Common myeloid progenitor, CD34-positive (primary cell): ENCODE results near the gene PCNX3.

ENCODE experiments used
- CTCF ChIA-PET: fragments of 350-600 bp; sonication (Branson Sonifier 250); formaldehyde crosslinking; loops from one replicate; lab custom pipeline; 2021; ENCODE audit warnings: antibody characterized with exemption; lab: Charles Lee
- POLR2A ChIA-PET: fragments of 350-600 bp; sonication (Branson Sonifier 250); formaldehyde crosslinking; loops from one replicate; lab custom pipeline; 2021; ENCODE audit warnings: antibody characterized with exemption; lab: Charles Lee
- DNase-seq, 3 donors: peaks; one replicate each; pipeline versions ENCODE4 v3.0.0 to v3.0.0-alpha.2; 2013
- H3K27ac ChIP-seq, 2 experiments: 1 replicate in 1 of 2; 2 replicates in 1 of 2; pipeline ENCODE4 v1.7.0; 2013; ENCODE audit warnings: inconsistent platforms in 2 of 2, low read length in 2 of 2, mild to moderate bottlenecking in 2 of 2, low read depth in 1 of 2, moderate library complexity in 1 of 2; ENCODE audit not compliant: severe bottlenecking in 2 of 2, insufficient read depth in 1 of 2, poor library complexity in 1 of 2
- H3K27me3 ChIP-seq, 5 experiments: replicated peaks in 2 of 5; 1 replicate in 3 of 5; 2 replicates in 2 of 5; pipeline versions ENCODE4 v1.6.1 to v1.7.0; 2013; ENCODE audit warnings: low read length in 4 of 5, mild to moderate bottlenecking in 2 of 5, moderate library complexity in 2 of 5, inconsistent platforms in 1 of 5; ENCODE audit not compliant: insufficient read depth in 5 of 5, control insufficient read depth in 4 of 5
- H3K36me3 ChIP-seq, 4 experiments: 1 replicate in 2 of 4; 2 replicates in 2 of 4; pipeline versions ENCODE4 v1.6.1 to v1.7.0; 2013; ENCODE audit warnings: low read length in 3 of 4, control low read depth in 1 of 4, mild to moderate bottlenecking in 1 of 4; ENCODE audit not compliant: control insufficient read depth in 4 of 4, insufficient read depth in 4 of 4
- H3K4me1 ChIP-seq, 4 experiments: 1 replicate in 3 of 4; 2 replicates in 1 of 4; pipeline versions ENCODE4 v1.6.1 to v1.7.1; 2013; ENCODE audit warnings: low read length in 3 of 4, mild to moderate bottlenecking in 3 of 4, control low read depth in 1 of 4, inconsistent platforms in 1 of 4, moderate library complexity in 1 of 4; ENCODE audit not compliant: control insufficient read depth in 4 of 4, insufficient read depth in 4 of 4; ENCODE audit errors: control extremely low read depth in 1 of 4
- H3K4me3 ChIP-seq, 7 experiments: 1 replicate in 4 of 7; 2 replicates in 3 of 7; pipeline versions ENCODE4 v1.5.1 to v1.7.0; 2013; ENCODE audit warnings: mild to moderate bottlenecking in 7 of 7, low read length in 6 of 7, moderate library complexity in 6 of 7, inconsistent platforms in 2 of 7, low read depth in 2 of 7, control low read depth in 1 of 7; ENCODE audit not compliant: insufficient read depth in 4 of 7, control insufficient read depth in 1 of 7; ENCODE audit errors: extremely low read depth in 1 of 7
- H3K9me3 ChIP-seq, 5 experiments: 1 replicate in 4 of 5; 2 replicates in 1 of 5; pipeline versions ENCODE4 v1.6.1 to v1.7.1; 2013; ENCODE audit warnings: low read length in 4 of 5, mild to moderate bottlenecking in 2 of 5, inconsistent platforms in 1 of 5, low read depth in 1 of 5, moderate library complexity in 1 of 5; ENCODE audit not compliant: control insufficient read depth in 4 of 5, insufficient read depth in 2 of 5; ENCODE audit errors: control extremely low read depth in 1 of 5
- WGBS: methylation state at CpG from one replicate; pipeline ENCODE4 v1.1.5; 2013; ENCODE audit not compliant: insufficient coverage; 5-methylcytosine and 5-hydroxymethylcytosine counted together

PCNX3 gene

GRCh38 chr11:65576232-65576866 is 39.2 kb upstream of the PCNX3 start:
- CTCF ChIA-PET: interaction anchor here (1.0 to 16.4 kb wide), 6 partner anchors 8 to 37 kb away, joined by 3 to 262 read pairs (median 8); no protein-coding TSS in a partner anchor
- DNase-seq: no peak
- peak overlapping the region in 1 of 2 experiments; percentile 70 for H3K27ac ChIP-seq
- H3K9me3 ChIP-seq: no peaks in the 10 kb centered on the region
- H3K4me1 ChIP-seq: peaks cover 5 to 64% (median 56%) of the 10 kb centered on the region in 4 experiments
- H3K27me3 ChIP-seq: no peaks in the 10 kb centered on the region
- H3K4me3 ChIP-seq: peak overlapping the region; percentile 23 to 91 (median 65)
- H3K36me3 ChIP-seq: peaks cover 0 to 29% (median 22%) of the 10 kb centered on the region in 4 experiments
- 12% methylated on average over 12 of the region's 26 CpGs for WGBS
- POLR2A ChIA-PET: interaction anchor here (1.1 to 4.1 kb wide), 3 partner anchors 10 to 36 kb away, joined by 3 to 32 read pairs (median 7); no protein-coding TSS in a partner anchor

GRCh38 chr11:65576867-65577755 is 38.5 kb upstream of the PCNX3 start:
- Histone ChIP-seq H3K9me3 (no peaks in the 10 kb centered on the region), H3K27me3 (no peaks in the 10 kb centered on the region), H3K27ac (peak overlapping the region; percentile 19 to 70), H3K4me3 (peak overlapping the region in 6 of 7 experiments; percentile 50 to 91 (median 68)), H3K36me3 (peaks cover 0 to 36% (median 25%) of the 10 kb centered on the region in 4 experiments), H3K4me1 (peaks cover 0 to 57% (median 49%) of the 10 kb centered on the region in 4 experiments)
- peak; percentile 72 to 84 (median 84) for DNase-seq
- 20% methylated on average over 14 of the region's 18 CpGs for WGBS
- ChIA-PET POLR2A (interaction anchor here (0.6 to 4.1 kb wide), 5 partner anchors 9 to 473 kb away, joined by 3 to 32 read pairs (median 4); partner anchors contain the start of genes MAP3K11 and SCYL1), CTCF (interaction anchor here (0.8 to 16.4 kb wide), 6 partner anchors 13 to 449 kb away, joined by 3 to 262 read pairs (median 8); no protein-coding TSS in a partner anchor)

GRCh38 chr11:65577756-65578109 is 37.8 kb upstream of the PCNX3 start:
- POLR2A ChIA-PET: interaction anchor here (0.6 to 4.1 kb wide), 4 partner anchors 9 to 472 kb away, joined by 4 to 32 read pairs (median 4); partner anchors contain the start of genes MAP3K11 and SCYL1
- CTCF ChIA-PET: interaction anchor here (0.8 to 16.4 kb wide), 6 partner anchors 12 to 449 kb away, joined by 3 to 262 read pairs (median 8); no protein-coding TSS in a partner anchor
- H3K36me3 ChIP-seq: peaks cover 0 to 40% (median 29%) of the 10 kb centered on the region in 4 experiments
- no peaks in the 10 kb centered on the region for H3K9me3 ChIP-seq
- peaks cover 0 to 55% (median 47%) of the 10 kb centered on the region in 4 experiments for H3K4me1 ChIP-seq
- DNase-seq: no peak
- peak overlapping the region in 1 of 2 experiments; percentile 70 for H3K27ac ChIP-seq
- 43% methylated on average over 8 of the region's 8 CpGs for WGBS
- peak overlapping the region in 5 of 7 experiments; percentile 44 to 91 (median 70) for H3K4me3 ChIP-seq
- no peaks in the 10 kb centered on the region for H3K27me3 ChIP-seq

GRCh38 chr11:65578134-65578533 is 37.4 kb upstream of the PCNX3 start:
- Histone ChIP-seq H3K4me1 (peaks cover 0 to 51% (median 44%) of the 10 kb centered on the region in 4 experiments), H3K27me3 (no peaks in the 10 kb centered on the region), H3K27ac (peak overlapping the region in 1 of 2 experiments; percentile 70), H3K4me3 (peak overlapping the region in 3 of 7 experiments; percentile 65 to 91 (median 71)), H3K36me3 (peaks cover 0 to 40% (median 29%) of the 10 kb centered on the region in 4 experiments), H3K9me3 (no peaks in the 10 kb centered on the region)
- no peak for DNase-seq
- ChIA-PET CTCF (interaction anchor here (1.3 to 16.4 kb wide), 5 partner anchors 12 to 39 kb away, joined by 3 to 262 read pairs (median 11); no protein-coding TSS in a partner anchor), POLR2A (interaction anchor here (4.1 kb wide), 1 partner anchor 8 kb away, joined by 32 read pairs; no protein-coding TSS in a partner anchor)
- 97% methylated on average over 7 of the region's 7 CpGs for WGBS

- Histone ChIP-seq H3K27ac (no peak overlapping the region), H3K36me3 (peaks cover 0 to 42% (median 30%) of the 10 kb centered on the region in 4 experiments), H3K4me3 (no peak overlapping the region), H3K9me3 (no peaks in the 10 kb centered on the region), H3K27me3 (no peaks in the 10 kb centered on the region), H3K4me1 (peaks cover 0 to 45% (median 39%) of the 10 kb centered on the region in 4 experiments)
- ChIA-PET POLR2A (interaction anchor here (0.6 kb wide), 1 partner anchor 10 kb away, joined by 4 read pairs; no protein-coding TSS in a partner anchor), CTCF (interaction anchor here (1.3 to 16.4 kb wide), 3 partner anchors 11 to 40 kb away, joined by 3 to 262 read pairs (median 170); no protein-coding TSS in a partner anchor)
- WGBS: 100% methylated on average over 3 of the region's 3 CpGs
- no peak for DNase-seq
These were observed 36.9 kb upstream of the PCNX3 start for GRCh38 chr11:65578667-65579066.

- Histone ChIP-seq H3K36me3 (peaks cover 0 to 47% (median 33%) of the 10 kb centered on the region in 4 experiments), H3K4me1 (peaks cover 0 to 42% (median 34%) of the 10 kb centered on the region in 4 experiments), H3K4me3 (no peak overlapping the region), H3K9me3 (no peaks in the 10 kb centered on the region), H3K27me3 (no peaks in the 10 kb centered on the region), H3K27ac (no peak overlapping the region)
- no peak for DNase-seq
- ChIA-PET CTCF (interaction anchor here (9.7 to 16.4 kb wide), 2 partner anchors 11 to 40 kb away, joined by 170 to 262 read pairs; no protein-coding TSS in a partner anchor), POLR2A (interaction anchor here (0.6 kb wide), 1 partner anchor 9 kb away, joined by 4 read pairs; no protein-coding TSS in a partner anchor)
- WGBS: 96% methylated on average over 4 of the region's 4 CpGs
These were observed 36.3 kb upstream of the PCNX3 start for GRCh38 chr11:65579291-65579690.
